Measurements from ENCODE around the gene FOXP2.

FOXP2 gene

GRCh38 chr7:114415064-114415989 lies 712 bp downstream of the FOXP2 start:
- DNase-seq (ENCODE audit: low read depth): no peak
- H3K4me3 ChIP-seq (ENCODE audit: low read length): peak overlapping the region; percentile 34
- TF ChIP-seq CTCF (IDR thresholded peaks at IDR 0.05; ENCODE audit: insufficient read depth, low read depth, low read length, missing control alignments): no peak

GRCh38 chr7:114416129-114416990 lies 1.7 kb downstream of the FOXP2 start:
- DNase-seq (ENCODE audit: low read depth): peak; percentile 21
- H3K4me3 ChIP-seq (ENCODE audit: low read length): no peak overlapping the region
- TF ChIP-seq CTCF (IDR thresholded peaks at IDR 0.05; ENCODE audit: insufficient read depth, low read depth, low read length, missing control alignments): no peak

- no peak for DNase-seq (ENCODE audit: low read depth)
- H3K4me3 ChIP-seq (ENCODE audit: low read length): no peak overlapping the region
- no peak for TF ChIP-seq CTCF (IDR thresholded peaks at IDR 0.05; ENCODE audit: insufficient read depth, low read depth, low read length, missing control alignments)
These were observed 2.7 kb downstream of the FOXP2 start for GRCh38 chr7:114417290-114417689.

DNA sequence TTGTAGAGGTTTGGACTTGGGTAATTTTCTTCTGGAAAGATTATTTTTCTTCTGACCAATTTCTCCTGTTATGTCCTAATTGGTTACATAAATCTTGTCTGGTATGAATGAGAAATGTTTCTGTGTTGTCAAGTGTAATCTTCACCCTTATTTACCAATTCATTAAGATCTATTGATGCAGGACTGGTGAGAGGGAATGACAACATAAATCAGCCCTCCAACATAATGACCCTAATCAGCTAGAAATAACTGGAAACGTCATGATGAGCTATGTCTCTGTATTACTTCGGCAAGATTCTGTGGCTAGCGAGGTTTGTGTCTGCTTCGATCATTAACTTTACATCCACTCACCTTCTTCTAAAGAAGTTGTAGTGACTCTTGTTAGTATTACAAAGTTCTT lies 3.5 kb downstream of the FOXP2 start:
- no peak for DNase-seq (ENCODE audit: low read depth)
- TF ChIP-seq CTCF (IDR thresholded peaks at IDR 0.05; ENCODE audit: insufficient read depth, low read depth, low read length, missing control alignments): no peak

DNA sequence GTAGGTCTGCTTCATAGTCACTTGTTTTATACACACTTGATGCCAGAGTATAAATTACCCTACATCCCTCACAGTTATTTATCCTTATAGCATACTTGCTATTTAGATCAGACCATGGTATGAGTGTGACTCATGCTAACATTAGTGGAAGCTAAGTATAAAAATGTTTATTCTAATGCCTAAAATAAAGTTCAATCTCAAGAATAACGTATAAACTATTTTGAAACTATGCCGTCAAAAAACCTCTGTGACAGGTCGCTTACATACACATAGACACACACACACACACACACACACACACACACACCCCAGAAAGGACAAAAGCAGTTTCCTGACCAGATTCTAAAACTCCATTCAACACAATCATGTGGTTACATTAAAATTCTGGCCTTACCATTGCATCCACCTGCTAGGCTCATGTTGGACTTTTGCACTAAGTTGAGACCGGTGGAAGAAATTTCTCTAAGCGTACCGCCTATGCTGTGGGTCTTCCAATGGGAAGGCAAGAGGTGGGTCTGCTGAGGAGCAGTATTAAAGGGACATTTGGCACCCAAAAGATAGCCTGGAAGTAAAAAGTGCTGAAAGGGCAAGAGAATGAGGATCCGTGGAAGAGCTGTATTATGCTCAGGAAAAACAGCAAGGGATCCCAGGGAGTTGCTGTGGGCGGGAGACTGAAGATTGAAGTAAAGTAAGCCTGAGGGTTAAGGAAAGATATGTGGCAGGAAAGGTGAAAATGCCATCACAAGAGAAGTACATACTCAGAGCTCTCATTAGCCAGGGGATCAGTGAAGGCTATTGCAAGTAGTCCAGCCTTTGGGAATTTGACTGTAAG lies 5.0 kb downstream of the FOXP2 start:
- no peak for TF ChIP-seq CTCF (IDR thresholded peaks at IDR 0.05; ENCODE audit: insufficient read depth, low read depth, low read length, missing control alignments)
- DNase-seq (ENCODE audit: low read depth): no peak
- no peak overlapping the region for H3K4me3 ChIP-seq (ENCODE audit: low read length)

More for the DNA sequence above, 3.5 kb downstream of the FOXP2 start:
- H3K4me3 ChIP-seq (ENCODE audit: low read length): no peak overlapping the region
